Mucosa of descending colon (tissue), 3 donors: ENCODE measurements around the gene PCGF2. TPM values are rescaled to one million over a fixed set of nuclear protein-coding genes. Genes with fewer than 3 reads are reported as not detected.
A peak's percentile ranks its signal among the peaks of the same experiment; 100 is the strongest.

ENCODE experiments used
- ATAC-seq: fragments of 200-7000 bp; cut with Tn5 transposase; one replicate; pipeline ENCODE4 v1.9.1; 2020; ENCODE audit warnings: mild to moderate bottlenecking, moderate library complexity
- DNase-seq, 3 donors: peaks; one replicate each; pipeline ENCODE4 v3.0.0-alpha.2; 2020
- H3K36me3 ChIP-seq: fragments of 200-600 bp; one replicate; pipeline ENCODE4 v1.8.0; 2021; ENCODE audit warnings: low read depth, mild to moderate bottlenecking
- H3K4me1 ChIP-seq: fragments of 200-600 bp; one replicate; pipeline ENCODE4 v1.8.0; 2021; ENCODE audit warnings: low read depth, mild to moderate bottlenecking
- H3K4me3 ChIP-seq: fragments of 200-600 bp; one replicate; pipeline ENCODE4 v1.8.0; 2021; ENCODE audit warnings: mild to moderate bottlenecking
- H3K9me3 ChIP-seq: fragments of 200-600 bp; one replicate; pipeline ENCODE4 v1.8.0; 2021; ENCODE audit warnings: mild to moderate bottlenecking
- intact Hi-C, 2 donors: fragments of 100-400 bp; cut with DNase I in 1 of 2; cut with micrococcal nuclease in 1 of 2; formaldehyde crosslinking; loops; one replicate each; pipeline versions ENCODE4 v1.11.0 to v1.11.1; 2022; cut with DNase I, micrococcal nuclease
- total RNA-seq, 3 donors: library from RNA; stranded (reverse); fragmentation: NEBNext Ultra II Directional in 2 of 3; extraction: Animal tissue kit (Norgen Biotek cat#: 25700) in 2 of 3; gene quantifications; one replicate each; pipeline versions ENCODE4 v1.2.1 to v1.2.4, GENCODE V29; 2021 to 2023
- TF ChIP-seq, protein P1 (sequence below): fragments of 200-600 bp; IDR thresholded peaks from one replicate; pipeline ENCODE4 v1.8.0; 2022; ENCODE audit warnings: antibody characterized with exemption, mild to moderate bottlenecking
- donor health status: DM: no; HTN: no; CAD: no; lungs with moderate emphysema.
- donor health status: DM: no; HTN: no; CAD: no.
- donor health status: DM: no; HTN: yes; CAD: no.

The PCGF2 gene
- total RNA-seq, 3 donors from 2014 or later: 23.8 to 30.7 (median 25.5) TPM

DNA sequence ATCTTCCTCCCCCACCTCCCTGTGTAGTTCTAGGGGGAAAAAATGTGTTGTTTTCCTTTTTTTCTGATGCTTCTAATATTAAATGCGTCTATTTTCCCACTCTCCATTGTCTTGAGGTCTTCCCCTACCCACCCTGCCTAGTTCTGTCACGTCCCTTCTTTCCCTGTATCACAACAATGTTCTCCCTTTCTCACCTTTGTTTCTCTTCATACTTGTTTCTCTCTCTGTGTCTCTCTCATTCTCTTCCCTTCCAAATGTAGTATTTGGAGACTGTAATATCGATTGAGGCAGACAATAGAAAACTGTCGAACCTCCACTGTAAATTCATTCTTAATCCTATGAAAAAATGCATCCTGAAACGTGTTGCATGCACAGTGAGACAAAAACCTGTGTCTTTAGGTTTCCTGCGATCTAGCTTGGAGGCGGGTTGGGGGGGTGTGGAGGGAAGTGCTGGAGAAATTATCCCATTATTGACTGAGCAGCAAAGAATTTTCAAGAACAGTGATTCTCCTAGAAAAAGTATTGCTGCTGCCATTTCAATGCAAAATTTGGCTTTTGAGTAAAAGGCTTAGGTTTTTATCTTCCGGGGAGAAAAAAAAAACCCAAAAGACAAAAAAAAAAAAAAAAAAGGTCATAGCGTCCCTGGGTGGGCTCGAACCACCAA, 3.1 kb upstream of the PCGF2 start:
- intact Hi-C loops: no loop called here
- Histone ChIP-seq H3K9me3 (no peaks in the 10 kb centered on the region), H3K36me3 (peaks cover 9% of the 10 kb centered on the region), H3K4me3 (peak overlapping the region; percentile 84), H3K4me1 (peaks cover 51% of the 10 kb centered on the region)
- DNase-seq (peak in 1 of 3 donors; percentile 51), ATAC-seq (no peak)
- TF ChIP-seq, protein P1, sequence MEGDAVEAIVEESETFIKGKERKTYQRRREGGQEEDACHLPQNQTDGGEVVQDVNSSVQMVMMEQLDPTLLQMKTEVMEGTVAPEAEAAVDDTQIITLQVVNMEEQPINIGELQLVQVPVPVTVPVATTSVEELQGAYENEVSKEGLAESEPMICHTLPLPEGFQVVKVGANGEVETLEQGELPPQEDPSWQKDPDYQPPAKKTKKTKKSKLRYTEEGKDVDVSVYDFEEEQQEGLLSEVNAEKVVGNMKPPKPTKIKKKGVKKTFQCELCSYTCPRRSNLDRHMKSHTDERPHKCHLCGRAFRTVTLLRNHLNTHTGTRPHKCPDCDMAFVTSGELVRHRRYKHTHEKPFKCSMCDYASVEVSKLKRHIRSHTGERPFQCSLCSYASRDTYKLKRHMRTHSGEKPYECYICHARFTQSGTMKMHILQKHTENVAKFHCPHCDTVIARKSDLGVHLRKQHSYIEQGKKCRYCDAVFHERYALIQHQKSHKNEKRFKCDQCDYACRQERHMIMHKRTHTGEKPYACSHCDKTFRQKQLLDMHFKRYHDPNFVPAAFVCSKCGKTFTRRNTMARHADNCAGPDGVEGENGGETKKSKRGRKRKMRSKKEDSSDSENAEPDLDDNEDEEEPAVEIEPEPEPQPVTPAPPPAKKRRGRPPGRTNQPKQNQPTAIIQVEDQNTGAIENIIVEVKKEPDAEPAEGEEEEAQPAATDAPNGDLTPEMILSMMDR: no peak

DNA sequence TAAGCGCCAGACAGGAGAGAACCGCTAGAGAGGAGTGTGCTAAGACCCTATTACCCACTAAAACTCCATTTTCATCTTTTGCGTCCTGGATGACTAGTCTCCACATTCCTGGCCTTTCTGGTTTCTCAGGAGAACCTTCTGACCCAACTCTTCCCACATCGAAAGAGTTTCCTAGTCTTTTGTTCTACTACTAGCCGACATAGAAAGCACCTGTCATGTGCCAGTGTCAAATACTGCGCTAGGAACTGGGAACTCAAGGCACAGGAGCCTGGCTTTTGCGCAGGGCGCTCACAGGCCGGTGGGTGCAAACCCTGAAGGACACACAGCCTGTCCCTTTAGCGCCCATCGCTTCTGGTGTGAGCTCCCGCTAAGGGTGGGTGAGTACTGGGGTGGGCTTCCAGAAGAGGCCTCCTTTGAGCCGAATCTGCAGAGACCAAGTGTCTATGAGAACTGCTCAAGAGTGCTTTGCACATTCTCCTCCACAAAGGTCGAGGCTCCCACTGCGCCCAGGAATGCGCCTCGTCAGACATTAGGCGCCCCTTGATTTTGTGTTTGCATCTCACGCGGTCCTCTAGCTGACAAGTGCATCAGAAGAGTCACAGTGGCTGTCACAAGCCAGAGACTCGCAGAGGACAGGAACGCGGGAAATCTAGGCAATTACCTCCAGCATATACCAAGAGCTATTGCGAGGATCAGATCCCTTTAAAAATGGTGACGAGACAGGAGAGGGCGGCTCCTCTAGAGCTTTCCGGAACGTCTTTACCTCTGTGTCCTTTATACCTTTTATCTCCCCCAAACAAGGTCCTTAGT, 2.4 kb upstream of the PCGF2 start:
- intact Hi-C loops: no loop called here
- TF ChIP-seq, protein P1: no peak
- H3K4me3 ChIP-seq: peak overlapping the region; percentile 23
- no peaks in the 10 kb centered on the region for H3K9me3 ChIP-seq
- DNase-seq (peak in 2 of 3 donors; percentile 50 to 60), ATAC-seq (peak; percentile 19)
- peaks cover 51% of the 10 kb centered on the region for H3K4me1 ChIP-seq
- H3K36me3 ChIP-seq: peaks cover 4% of the 10 kb centered on the region

DNA sequence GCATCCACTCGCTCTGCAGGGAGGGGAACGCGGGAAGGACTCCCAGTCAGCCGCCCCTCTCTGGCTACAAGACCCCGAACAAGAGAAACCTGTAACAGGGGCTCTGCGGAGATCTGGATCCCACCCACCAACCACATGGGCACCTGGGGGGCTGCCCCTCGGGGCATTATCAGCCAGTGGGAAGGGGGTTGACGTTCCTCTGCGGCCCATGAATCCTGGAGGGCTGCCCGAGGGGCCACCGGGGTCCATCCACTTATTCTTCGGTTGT, 1.8 kb upstream of the PCGF2 start:
- Histone ChIP-seq H3K36me3 (peaks cover 4% of the 10 kb centered on the region), H3K4me1 (peaks cover 51% of the 10 kb centered on the region), H3K4me3 (peak overlapping the region; percentile 23), H3K9me3 (no peaks in the 10 kb centered on the region)
- TF ChIP-seq, protein P1: no peak
- intact Hi-C loops: no loop called here
- no peak for ATAC-seq
- no peak for DNase-seq

DNA sequence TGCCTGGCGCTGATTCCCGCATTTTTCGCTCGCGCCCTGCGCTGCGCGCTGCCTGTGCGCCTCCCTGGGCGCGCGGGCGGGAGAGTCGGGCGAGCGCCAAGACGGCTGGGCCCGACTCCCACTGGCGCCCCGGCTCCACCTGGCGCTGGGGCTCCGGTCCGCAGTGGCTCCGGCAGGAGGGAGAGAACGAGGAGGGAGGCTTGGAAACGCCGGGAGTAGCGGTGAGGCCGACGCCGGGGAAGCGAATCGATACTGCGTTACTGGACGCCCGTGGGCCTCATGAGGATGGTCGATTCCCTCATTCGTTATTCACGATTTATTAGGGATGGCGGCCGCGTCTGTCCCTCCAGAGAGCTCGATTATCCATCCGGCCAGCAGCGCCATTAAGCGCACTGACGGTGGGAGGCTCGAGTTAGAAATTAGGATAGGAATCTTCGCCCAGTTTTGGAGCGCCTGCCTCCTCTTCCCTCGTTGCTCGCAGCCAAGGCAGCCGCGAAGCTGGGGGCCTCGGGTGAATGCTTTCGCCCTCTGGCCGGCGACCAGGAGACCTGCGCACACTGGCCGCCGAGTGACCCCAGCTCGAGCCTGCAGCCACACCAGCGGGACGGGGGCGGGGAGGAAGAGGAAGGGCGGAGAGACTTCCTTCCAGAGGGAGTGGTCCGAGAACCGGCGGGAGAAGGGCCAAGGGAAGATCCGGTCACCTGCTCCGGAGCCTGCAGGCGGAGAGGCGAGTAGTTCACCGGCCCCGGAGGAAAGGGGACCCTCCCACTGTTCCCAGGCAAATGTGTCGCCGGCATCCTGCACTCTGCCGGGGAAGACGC, 1.3 kb upstream of the PCGF2 start:
- Histone ChIP-seq H3K36me3 (peaks cover 4% of the 10 kb centered on the region), H3K4me1 (peaks cover 51% of the 10 kb centered on the region), H3K9me3 (no peaks in the 10 kb centered on the region), H3K4me3 (peak overlapping the region; percentile 23)
- intact Hi-C loops: no loop called here
- ATAC-seq (peak; percentile 58), DNase-seq (peak; percentile 85 to 92 (median 88))
- TF ChIP-seq, protein P1: no peak

DNA sequence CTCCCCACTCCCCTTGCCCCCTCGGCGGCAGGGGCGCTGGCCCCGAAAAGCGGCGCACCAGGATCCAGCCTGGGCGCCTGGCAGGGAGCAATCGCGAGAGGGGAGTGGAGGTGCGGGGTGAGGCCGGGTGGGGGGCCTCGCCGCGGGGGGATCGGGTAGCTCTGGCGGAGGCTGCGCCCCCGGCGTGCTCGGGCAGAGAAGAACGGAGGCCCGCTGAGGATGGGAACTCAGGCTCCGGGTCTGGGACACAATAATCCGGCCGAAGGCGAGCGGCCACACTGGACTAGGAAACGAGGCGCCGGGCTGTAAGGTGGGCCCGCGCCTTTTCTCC, 721 bp upstream of the PCGF2 start:
- intact Hi-C loops: no loop called here
- Histone ChIP-seq H3K4me3 (peak overlapping the region; percentile 23), H3K36me3 (peaks cover 4% of the 10 kb centered on the region), H3K4me1 (peaks cover 46% of the 10 kb centered on the region), H3K9me3 (no peaks in the 10 kb centered on the region)
- no peak for DNase-seq
- ATAC-seq: no peak
- TF ChIP-seq, protein P1: no peak
